ENCODE data around the gene SERPINA10. TPM values are rescaled to one million over a fixed set of nuclear protein-coding genes. Genes with fewer than 3 reads are reported as not detected.

The SERPINA10 gene
- total and polyA plus RNA-seq, 2 of the 13 experiments (the other 11 are each of a cell fraction or from before 2014, with no cell fraction given), result 20.1 to 20.2 TPM

- TF ChIP-seq REL (CRISPR knock-in tag; conservative IDR thresholded peaks at IDR 0.05) (no peak), MAF1 (CRISPR knock-in tag; IDR thresholded peaks at IDR 0.05; ENCODE audit: borderline replicate concordance) (no peak), SP5 (CRISPR knock-in tag; IDR thresholded peaks at IDR 0.05; ENCODE audit: borderline replicate concordance, low read depth) (peak; percentile 56; the same call in 1 of the 2 replicates), PITX1 (CRISPR knock-in tag; IDR thresholded peaks at IDR 0.05) (peak; percentile 91), PHF20 (CRISPR knock-in tag; IDR thresholded peaks at IDR 0.05) (no peak), DRAP1 (CRISPR knock-in tag; IDR thresholded peaks at IDR 0.05) (peak; percentile 46; the same call in 1 of the 2 replicates), WIZ (CRISPR knock-in tag; IDR thresholded peaks at IDR 0.05) (no peak), ZNF780A (CRISPR knock-in tag; IDR thresholded peaks at IDR 0.05) (no peak), ARNTL (CRISPR knock-in tag; IDR thresholded peaks at IDR 0.05) (peak; percentile 41; the same call in 1 of the 2 replicates), SYNCRIP (IDR thresholded peaks at IDR 0.05; ENCODE audit: insufficient read depth, low read depth, low read length) (no peak), ZNF670 (CRISPR knock-in tag; IDR thresholded peaks at IDR 0.05; ENCODE audit: borderline replicate concordance) (peak; percentile 78; the same call in 1 of the 2 replicates), CHD4 (IDR thresholded peaks at IDR 0.05; ENCODE audit: borderline replicate concordance, low read length) (no peak), MXI1 (IDR thresholded peaks at IDR 0.05; ENCODE audit: borderline replicate concordance, low read depth, low read length) (peak; percentile 17; the same call in 1 of the 3 replicates), ZNF713 (CRISPR knock-in tag; IDR thresholded peaks at IDR 0.05) (no peak), ZNF816 (CRISPR knock-in tag; IDR thresholded peaks at IDR 0.05; ENCODE audit: borderline replicate concordance) (peak; percentile 65; the same call in 1 of the 2 replicates), ZNF331 (CRISPR knock-in tag; IDR thresholded peaks at IDR 0.05) (peak; percentile 69; the same call in 1 of the 2 replicates), HNF4A (CRISPR knock-in tag; IDR thresholded peaks at IDR 0.05) (peak; percentile 92), ESRRA (CRISPR knock-in tag; IDR thresholded peaks at IDR 0.05; ENCODE audit: low read depth) (no peak; the same call in 1 of the 2 replicates), HMG20A (CRISPR knock-in tag; IDR thresholded peaks at IDR 0.05; ENCODE audit: borderline replicate concordance) (peak; percentile 90; the same call in 1 of the 2 replicates), SMAD3 (CRISPR knock-in tag; IDR thresholded peaks at IDR 0.05) (peak; percentile 74; the same call in 1 of the 2 replicates), ZNF615 (CRISPR knock-in tag; IDR thresholded peaks at IDR 0.05; ENCODE audit: borderline replicate concordance) (no peak), EED (CRISPR knock-in tag; IDR thresholded peaks at IDR 0.05) (no peak), NFATC3 (CRISPR knock-in tag; IDR thresholded peaks at IDR 0.05) (no peak), SOX6 (IDR thresholded peaks at IDR 0.05) (no peak), SOX6 (CRISPR knock-in tag; IDR thresholded peaks at IDR 0.05) (peak; percentile 87), ZNF710 (CRISPR knock-in tag; IDR thresholded peaks at IDR 0.05; ENCODE audit: borderline replicate concordance) (0 out of 2 replicates have a peak, but pooled peaks have one; percentile 32), ZFP91 (CRISPR knock-in tag; IDR thresholded peaks at IDR 0.05; ENCODE audit: borderline replicate concordance) (no peak; the same call in 1 of the 2 replicates), ZNF672 (CRISPR knock-in tag; IDR thresholded peaks at IDR 0.05) (no peak), MXD4 (CRISPR knock-in tag; IDR thresholded peaks at IDR 0.05) (0 out of 2 replicates have a peak, but pooled peaks have one; percentile 45), NCOR1 (IDR thresholded peaks at IDR 0.05; ENCODE audit: borderline replicate concordance, low read length) (peak; percentile 87), CEBPG (CRISPR knock-in tag; IDR thresholded peaks at IDR 0.05) (peak; percentile 80)
These were observed 47.5 kb upstream of the SERPINA10 start (continued) for GRCh38 chr14:94340533-94340932.

Measured in HepG2 (cell line).